Measurements from ENCODE around the gene NT5DC2. TPM values are rescaled to one million over a fixed set of nuclear protein-coding genes. Genes with fewer than 3 reads are reported as not detected.

Gene NT5DC2
- total and polyA plus RNA-seq, 10 of the 15 experiments (the other 5 are each of a cell fraction or from before 2014, with no cell fraction given) = 21.6 to 135 (median 66.8) TPM

DNA sequence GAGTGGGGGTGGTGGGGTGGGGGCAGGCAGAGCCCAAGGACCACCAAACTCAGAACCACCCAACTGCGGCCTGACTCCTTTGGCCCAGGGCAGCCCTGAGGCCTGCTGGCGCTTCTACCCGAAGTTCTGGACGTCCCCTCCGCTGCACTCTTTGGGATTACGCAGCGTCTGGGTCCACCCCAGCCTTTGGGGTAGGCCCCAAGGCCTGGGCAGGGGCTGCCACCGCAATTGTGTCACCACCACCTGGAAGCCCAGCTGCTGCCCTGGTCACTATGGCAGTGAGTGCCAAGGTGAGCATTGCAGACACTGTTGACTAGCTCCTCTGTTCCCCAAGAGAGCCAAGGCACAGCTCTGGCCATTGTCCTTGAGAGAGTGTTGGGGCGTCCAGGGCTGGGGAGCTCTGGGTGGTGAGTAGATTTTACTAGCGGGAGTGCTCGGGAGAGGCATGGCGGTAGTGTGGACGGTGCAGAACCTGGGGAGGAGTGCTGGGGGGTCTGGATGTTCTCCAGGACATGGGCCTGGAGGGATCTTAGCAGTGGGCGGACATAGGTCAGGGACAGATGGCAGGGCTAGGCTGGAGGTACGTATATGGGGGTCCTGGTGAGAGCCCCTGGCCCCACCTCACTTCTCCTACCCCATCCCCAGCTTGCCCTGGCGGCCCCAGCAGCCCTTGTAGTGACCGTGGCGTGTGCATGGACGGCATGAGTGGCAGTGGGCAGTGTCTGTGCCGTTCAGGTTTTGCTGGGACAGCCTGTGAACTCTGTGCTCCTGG is 12.8 kb downstream of the NT5DC2 start:
- in situ Hi-C loops (cut with MboI) = no loop called here
- Histone ChIP-seq H3K27me3 (replicated peaks in 1 of 2; ENCODE audit: control insufficient read depth in 2 of 2, insufficient read depth in 2 of 2, low read length in 1 of 2) (no peaks in the 10 kb centered on the region), H3K9me3 (replicated peaks; ENCODE audit: control insufficient read depth, insufficient read depth, low read length) (no peaks in the 10 kb centered on the region), H3K4me2 (ENCODE audit: control insufficient read depth, insufficient read depth) (no peak overlapping the region), H2AFZ (ENCODE audit: control insufficient read depth, low read depth, low read length) (no peak overlapping the region), H3K36me3 (ENCODE audit: control insufficient read depth in 2 of 2, insufficient read depth in 2 of 2, low read length in 1 of 2) (peaks cover 0 to 4% of the 10 kb centered on the region in 2 experiments; a peak in 2 of 4 replicates), H3K9ac (ENCODE audit: control insufficient read depth, insufficient read depth, low read length) (no peak overlapping the region), H3K4me1 (ENCODE audit: control insufficient read depth, insufficient read depth, low read length) (no peaks in the 10 kb centered on the region), H3K4me3 (no peak overlapping the region), H3K27ac (ENCODE audit: control insufficient read depth, insufficient read depth) (no peak overlapping the region), H4K20me1 (ENCODE audit: control insufficient read depth, insufficient read depth) (no peaks in the 10 kb centered on the region), H3K79me2 (ENCODE audit: control insufficient read depth, insufficient read depth, low read length) (no peaks in the 10 kb centered on the region)
- ATAC-seq = no peak
- ChIA-PET POLR2A (no interaction called here), SMC1A (ENCODE audit: uncharacterized antibody, unreplicated experiment) (no interaction called here), RAD21 (ENCODE audit: unreplicated experiment) (no interaction called here), CTCF (no interaction called here)
- BruUV-seq (replicated peaks) = no TSS peak
- TF ChIP-seq MYB (IDR thresholded peaks at IDR 0.05; ENCODE audit: borderline replicate concordance, low read depth, low read length) = no peak
- no peak for TF ChIP-seq CBFB (IDR thresholded peaks at IDR 0.05; ENCODE audit: low read depth)
- intact Hi-C loops (cut with micrococcal nuclease; ENCODE audit: unreplicated experiment) = no loop called here
- 70% methylated on average over 20 of the region's 20 CpGs for WGBS (ENCODE audit: insufficient coverage, insufficient replicate concordance, low lambda C conversion rate, missing lambda C conversion rate)
- no peak for DNase-seq (ENCODE audit: low read depth, low spot score)
- no peak for FAIRE-seq

DNA sequence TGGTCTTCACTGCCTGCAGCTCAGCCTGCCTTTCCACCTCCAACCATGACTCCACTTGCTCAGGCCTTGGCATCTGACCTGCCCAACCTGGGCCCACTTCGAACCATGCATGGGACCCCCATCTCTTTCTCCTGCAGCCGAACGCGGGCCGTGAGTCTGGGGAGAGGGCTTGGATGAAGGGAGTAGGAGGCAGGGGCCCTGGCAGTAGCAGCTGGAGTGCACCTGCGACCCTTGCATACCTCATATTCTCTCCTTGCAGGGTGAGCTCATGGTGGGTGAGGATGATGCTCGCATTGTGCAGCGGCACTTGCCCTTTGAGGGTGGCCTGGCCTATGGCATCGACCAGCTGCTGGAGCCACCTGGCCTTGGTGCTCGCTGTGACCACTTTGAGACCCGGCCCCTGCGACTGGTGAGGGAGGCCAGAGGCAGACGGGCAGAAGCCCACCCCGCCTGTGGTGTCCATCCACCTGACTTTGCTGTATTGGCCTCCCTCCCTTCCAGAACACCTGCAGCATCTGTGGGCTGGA is 13.5 kb downstream of the NT5DC2 start:
- Histone ChIP-seq H3K27ac (ENCODE audit: control insufficient read depth, insufficient read depth) (no peak overlapping the region), H2AFZ (ENCODE audit: control insufficient read depth, low read depth, low read length) (no peak overlapping the region), H3K4me1 (ENCODE audit: control insufficient read depth, insufficient read depth, low read length) (no peaks in the 10 kb centered on the region), H3K27me3 (replicated peaks in 1 of 2; ENCODE audit: control insufficient read depth in 2 of 2, insufficient read depth in 2 of 2, low read length in 1 of 2) (no peaks in the 10 kb centered on the region), H3K4me3 (no peak overlapping the region), H3K36me3 (ENCODE audit: control insufficient read depth in 2 of 2, insufficient read depth in 2 of 2, low read length in 1 of 2) (peaks cover 0 to 4% of the 10 kb centered on the region in 2 experiments; a peak in 2 of 4 replicates), H4K20me1 (ENCODE audit: control insufficient read depth, insufficient read depth) (no peaks in the 10 kb centered on the region), H3K4me2 (ENCODE audit: control insufficient read depth, insufficient read depth) (no peak overlapping the region), H3K79me2 (ENCODE audit: control insufficient read depth, insufficient read depth, low read length) (no peaks in the 10 kb centered on the region), H3K9ac (ENCODE audit: control insufficient read depth, insufficient read depth, low read length) (no peak overlapping the region), H3K9me3 (replicated peaks; ENCODE audit: control insufficient read depth, insufficient read depth, low read length) (no peaks in the 10 kb centered on the region)
- intact Hi-C loops (cut with micrococcal nuclease; ENCODE audit: unreplicated experiment) (no loop called here), in situ Hi-C loops (cut with MboI) (no loop called here)
- ChIA-PET POLR2A (no interaction called here), SMC1A (ENCODE audit: uncharacterized antibody, unreplicated experiment) (interaction anchor here (0.7 kb wide), 1 partner anchor 150 kb away, joined by 3 read pairs; no protein-coding TSS in a partner anchor), RAD21 (ENCODE audit: unreplicated experiment) (no interaction called here), CTCF (interaction anchor here (0.7 kb wide), 1 partner anchor 45 kb away, joined by 3 read pairs; no protein-coding TSS in a partner anchor)
- BruUV-seq (replicated peaks) = no TSS peak
- TF ChIP-seq, protein P1, sequence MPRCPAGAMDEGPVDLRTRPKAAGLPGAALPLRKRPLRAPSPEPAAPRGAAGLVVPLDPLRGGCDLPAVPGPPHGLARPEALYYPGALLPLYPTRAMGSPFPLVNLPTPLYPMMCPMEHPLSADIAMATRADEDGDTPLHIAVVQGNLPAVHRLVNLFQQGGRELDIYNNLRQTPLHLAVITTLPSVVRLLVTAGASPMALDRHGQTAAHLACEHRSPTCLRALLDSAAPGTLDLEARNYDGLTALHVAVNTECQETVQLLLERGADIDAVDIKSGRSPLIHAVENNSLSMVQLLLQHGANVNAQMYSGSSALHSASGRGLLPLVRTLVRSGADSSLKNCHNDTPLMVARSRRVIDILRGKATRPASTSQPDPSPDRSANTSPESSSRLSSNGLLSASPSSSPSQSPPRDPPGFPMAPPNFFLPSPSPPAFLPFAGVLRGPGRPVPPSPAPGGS (IDR thresholded peaks at IDR 0.05; ENCODE audit: borderline replicate concordance, insufficient read depth, low read depth, low read length, poor library complexity, severe bottlenecking) = no peak
- no peak for TF ChIP-seq E4F1 (IDR thresholded peaks at IDR 0.05; ENCODE audit: borderline replicate concordance, partially characterized antibody)
- TF ChIP-seq MYB (IDR thresholded peaks at IDR 0.05; ENCODE audit: borderline replicate concordance, low read depth, low read length) = no peak
- no peak for TF ChIP-seq HDAC6 (IDR thresholded peaks at IDR 0.05; ENCODE audit: unreplicated experiment)
- TF ChIP-seq BMI1 (IDR thresholded peaks at IDR 0.05; ENCODE audit: borderline replicate concordance) = no peak
- no peak for ATAC-seq
- DNase-seq (ENCODE audit: low read depth, low spot score) = no peak
- 53% methylated on average over 14 of the region's 14 CpGs for WGBS (ENCODE audit: insufficient coverage, insufficient replicate concordance, low lambda C conversion rate, missing lambda C conversion rate)
- no peak for FAIRE-seq
